HepG2 (cell line): ENCODE data around the gene AANAT. TPM values are rescaled to one million over a fixed set of nuclear protein-coding genes. Genes with fewer than 3 reads are reported as not detected.
A peak's percentile ranks its signal among the peaks of the same experiment; 100 is the strongest.

ENCODE experiments used
- ARID4A ChIP-seq: sonication (generic); formaldehyde crosslinking; IDR thresholded peaks from 2 replicates; pipeline ENCODE4 v1.5.0; 2020; ENCODE audit warnings: mild to moderate bottlenecking, missing genetic modification reagents, borderline replicate concordance
- FOSL2 ChIP-seq: sonication (generic); formaldehyde crosslinking; IDR thresholded peaks from 2 replicates; pipeline ENCODE4 v1.4.0; 2020; ENCODE audit warnings: missing genetic modification reagents
- FOXC1 ChIP-seq: sonication (generic); formaldehyde crosslinking; IDR thresholded peaks from 2 replicates; pipeline ENCODE4 v1.8.0; 2022; ENCODE audit warnings: mild to moderate bottlenecking, missing genetic modification reagents, borderline replicate concordance
- NONO ChIP-seq, 2 experiments: fragments of 450-650 bp in 1 of 2; sonication (generic) in 1 of 2; formaldehyde crosslinking in 1 of 2; IDR thresholded peaks in 1 of 2; conservative IDR thresholded peaks in 1 of 2; 2 replicates each; pipeline versions ENCODE4 v1.6.1 to v1.8.0; 2017 to 2022; ENCODE audit warnings: mild to moderate bottlenecking in 1 of 2, missing genetic modification reagents in 1 of 2, moderate library complexity in 1 of 2
- RERE ChIP-seq: IDR thresholded peaks from 2 replicates; pipeline ENCODE4 v1.6.1; 2016; ENCODE audit warnings: low read depth, missing genetic modification reagents, missing compliant biosample characterization
- SOX13 ChIP-seq, 3 experiments: fragments of 450-650 bp in 1 of 3; sonication (generic) in 1 of 3; formaldehyde crosslinking in 1 of 3; IDR thresholded peaks in 2 of 3; conservative IDR thresholded peaks in 1 of 3; 2 replicates each; pipeline versions ENCODE4 v1.5.0 to v1.6.1; 2016 to 2020; ENCODE audit warnings: antibody characterized with exemption in 1 of 3, mild to moderate bottlenecking in 1 of 3, missing compliant biosample characterization in 1 of 3, missing genetic modification reagents in 1 of 3, moderate library complexity in 1 of 3
- TBL1XR1 ChIP-seq: fragments of 150-350 bp; IDR thresholded peaks from 2 replicates; pipeline ENCODE4 v1.6.1; 2014; ENCODE audit warnings: borderline replicate concordance, low read length; ENCODE audit not compliant: partially characterized antibody
- ZNF142 ChIP-seq: sonication (generic); formaldehyde crosslinking; IDR thresholded peaks from 2 replicates; pipeline ENCODE4 v1.4.0; 2020; ENCODE audit warnings: missing genetic modification reagents
- ZNF775 ChIP-seq: sonication (generic); formaldehyde crosslinking; IDR thresholded peaks from 2 replicates; pipeline ENCODE4 v1.4.0; 2020; ENCODE audit warnings: missing genetic modification reagents, mild to moderate bottlenecking, moderate library complexity, borderline replicate concordance
- ZSCAN21 ChIP-seq: sonication (generic); formaldehyde crosslinking; IDR thresholded peaks from 2 replicates; pipeline ENCODE4 v1.8.0; 2022; ENCODE audit warnings: mild to moderate bottlenecking, missing genetic modification reagents, moderate library complexity, borderline replicate concordance
- polyA plus RNA-seq, 8 experiments: library from polyadenylated mRNA; depleted of rRNA in 3 of 8; stranded (reverse) in 7 of 8; unstranded in 1 of 8; fragments of >200 nt; fragmentation: Illumina TruSeq in 4 of 8; extraction: Trizol in 4 of 8; gene quantifications; 2 replicates each; pipeline versions ENCODE4 v1.2.1 to v1.2.3, GENCODE V29; 2011 to 2016; ENCODE audit warnings: low read depth in 4 of 8, missing spikeins in 1 of 8, mixed read lengths in 1 of 8; ENCODE audit not compliant: insufficient read depth in 1 of 8
- total RNA-seq, 5 experiments: library from RNA; depleted of rRNA; stranded (reverse); fragments of >200 nt; fragmentation: Illumina TruSeq; extraction: Trizol; gene quantifications; 2 replicates each; pipeline ENCODE4 v1.2.3, GENCODE V29; 2016; ENCODE audit warnings: low read depth in 1 of 5

Gene AANAT
- total and polyA plus RNA-seq, 2 of the 13 experiments (the other 11 are each of a cell fraction or from before 2014, with no cell fraction given): 0.07 TPM; not detected in 1

- TF ChIP-seq ARID4A: peak; percentile 85; the same call in 1 of the 2 replicates
- TF ChIP-seq ZNF142: peak; percentile 51; the same call in 1 of the 2 replicates
- TF ChIP-seq SOX13 (IDR thresholded peaks at IDR 0.05): no peak
- no peak for TF ChIP-seq SOX13 (CRISPR knock-in tag; conservative IDR thresholded peaks at IDR 0.05 in 1 of 2, IDR thresholded peaks at IDR 0.05 in 1 of 2)
- TF ChIP-seq ZNF775 (CRISPR knock-in tag): no peak
- TF ChIP-seq FOXC1: peak; percentile 6; the same call in 1 of the 2 replicates
- peak; percentile 35; the same call in 1 of the 2 replicates for TF ChIP-seq ZSCAN21 (CRISPR knock-in tag)
- no peak; the same call in 1 of the 2 replicates for TF ChIP-seq RERE (CRISPR knock-in tag)
- no peak for TF ChIP-seq NONO (IDR thresholded peaks at IDR 0.05)
- peak; percentile 65 for TF ChIP-seq NONO (CRISPR knock-in tag; conservative IDR thresholded peaks at IDR 0.05)
- TF ChIP-seq TBL1XR1: no peak
- peak; percentile 13 for TF ChIP-seq FOSL2
Observed at GRCh38 chr17:76501018-76501826, 33.8 kb downstream of the AANAT start, which contains the start of gene RHBDF2 (continued).
